ENCODE results near the gene PITPNM2.

DNA sequence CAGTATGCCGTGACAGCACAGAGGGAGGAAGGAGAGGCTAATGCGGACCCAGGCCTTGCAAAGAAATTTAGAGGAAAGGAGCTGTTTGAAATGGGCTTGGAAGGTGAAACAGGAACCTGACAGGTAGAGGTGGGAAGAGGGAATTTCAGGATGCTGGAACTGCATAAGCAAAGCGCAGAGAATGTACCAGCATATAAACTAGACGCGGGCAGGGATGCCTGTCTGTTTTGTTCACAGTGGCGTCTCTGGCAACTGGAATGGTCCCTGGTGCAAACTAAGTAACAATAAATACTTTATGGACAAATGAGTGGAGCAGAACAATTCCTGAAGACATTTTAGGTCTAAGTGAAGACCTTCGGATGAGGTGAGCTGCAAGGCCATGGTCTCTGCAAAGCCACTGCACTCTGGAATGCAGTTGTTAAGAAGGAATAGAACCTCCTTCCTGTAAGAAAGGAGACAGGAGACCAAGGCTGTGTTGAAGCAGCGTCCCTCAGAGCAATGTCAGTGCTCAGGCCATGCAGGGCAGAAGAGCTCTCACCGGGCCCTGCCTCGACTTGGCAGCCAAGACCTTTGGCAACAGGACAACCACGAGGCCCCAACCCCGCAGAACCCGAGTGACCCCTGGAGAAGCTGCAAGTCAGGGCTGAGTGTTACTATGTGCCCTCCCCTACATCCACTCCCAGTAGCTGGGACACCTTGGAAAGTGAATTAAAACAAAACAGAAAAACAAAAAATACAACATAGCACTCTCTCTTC is 42.8 kb downstream of the PITPNM2 start:
- TF ChIP-seq, protein P1, sequence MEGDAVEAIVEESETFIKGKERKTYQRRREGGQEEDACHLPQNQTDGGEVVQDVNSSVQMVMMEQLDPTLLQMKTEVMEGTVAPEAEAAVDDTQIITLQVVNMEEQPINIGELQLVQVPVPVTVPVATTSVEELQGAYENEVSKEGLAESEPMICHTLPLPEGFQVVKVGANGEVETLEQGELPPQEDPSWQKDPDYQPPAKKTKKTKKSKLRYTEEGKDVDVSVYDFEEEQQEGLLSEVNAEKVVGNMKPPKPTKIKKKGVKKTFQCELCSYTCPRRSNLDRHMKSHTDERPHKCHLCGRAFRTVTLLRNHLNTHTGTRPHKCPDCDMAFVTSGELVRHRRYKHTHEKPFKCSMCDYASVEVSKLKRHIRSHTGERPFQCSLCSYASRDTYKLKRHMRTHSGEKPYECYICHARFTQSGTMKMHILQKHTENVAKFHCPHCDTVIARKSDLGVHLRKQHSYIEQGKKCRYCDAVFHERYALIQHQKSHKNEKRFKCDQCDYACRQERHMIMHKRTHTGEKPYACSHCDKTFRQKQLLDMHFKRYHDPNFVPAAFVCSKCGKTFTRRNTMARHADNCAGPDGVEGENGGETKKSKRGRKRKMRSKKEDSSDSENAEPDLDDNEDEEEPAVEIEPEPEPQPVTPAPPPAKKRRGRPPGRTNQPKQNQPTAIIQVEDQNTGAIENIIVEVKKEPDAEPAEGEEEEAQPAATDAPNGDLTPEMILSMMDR (IDR thresholded peaks at IDR 0.05): no peak
- no peak for TF ChIP-seq POLR2AphosphoS5 (IDR thresholded peaks at IDR 0.05)
